Fibroblast of lung (primary cell): ENCODE results near the gene PLA2G4F.

ENCODE experiments used
- EZH2 ChIP-seq: IDR thresholded peaks from 2 replicates; pipeline ENCODE4 v1.5.1; 2012; ENCODE audit warnings: low read length, control low read depth, mild to moderate bottlenecking; ENCODE audit errors: missing control alignments
- TF ChIP-seq, protein P1 (sequence below), 2 donors: IDR thresholded peaks in 1 of 2; conservative IDR thresholded peaks in 1 of 2; 1 replicate in 1 of 2; 2 replicates in 1 of 2; pipeline ENCODE4 v1.5.1; 2011 to 2012; ENCODE audit warnings: low read length in 2 of 2, control low read depth in 1 of 2, inconsistent platforms in 1 of 2, low read depth in 1 of 2, mild to moderate bottlenecking in 1 of 2

DNA sequence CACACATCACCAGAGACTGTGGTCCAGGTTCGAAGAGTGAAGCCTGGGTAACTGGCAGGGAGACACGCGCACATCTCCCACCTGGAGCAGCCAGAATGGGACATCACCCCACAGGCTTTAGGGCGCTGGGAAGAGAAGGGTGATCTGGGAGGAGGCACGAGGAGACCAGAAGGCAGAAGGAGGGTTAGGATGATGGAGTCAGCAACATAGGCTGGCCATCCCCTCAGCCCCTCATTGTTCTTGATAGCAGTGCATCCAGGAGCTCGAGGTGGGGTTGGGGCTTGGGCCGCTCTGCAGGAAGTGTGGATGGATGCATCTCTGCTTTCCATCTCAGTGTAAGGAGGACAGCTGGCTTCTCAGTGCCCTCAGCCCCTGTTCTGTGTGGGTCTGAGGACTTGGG lies 15.2 kb downstream of the PLA2G4F start:
- TF ChIP-seq, protein P1, sequence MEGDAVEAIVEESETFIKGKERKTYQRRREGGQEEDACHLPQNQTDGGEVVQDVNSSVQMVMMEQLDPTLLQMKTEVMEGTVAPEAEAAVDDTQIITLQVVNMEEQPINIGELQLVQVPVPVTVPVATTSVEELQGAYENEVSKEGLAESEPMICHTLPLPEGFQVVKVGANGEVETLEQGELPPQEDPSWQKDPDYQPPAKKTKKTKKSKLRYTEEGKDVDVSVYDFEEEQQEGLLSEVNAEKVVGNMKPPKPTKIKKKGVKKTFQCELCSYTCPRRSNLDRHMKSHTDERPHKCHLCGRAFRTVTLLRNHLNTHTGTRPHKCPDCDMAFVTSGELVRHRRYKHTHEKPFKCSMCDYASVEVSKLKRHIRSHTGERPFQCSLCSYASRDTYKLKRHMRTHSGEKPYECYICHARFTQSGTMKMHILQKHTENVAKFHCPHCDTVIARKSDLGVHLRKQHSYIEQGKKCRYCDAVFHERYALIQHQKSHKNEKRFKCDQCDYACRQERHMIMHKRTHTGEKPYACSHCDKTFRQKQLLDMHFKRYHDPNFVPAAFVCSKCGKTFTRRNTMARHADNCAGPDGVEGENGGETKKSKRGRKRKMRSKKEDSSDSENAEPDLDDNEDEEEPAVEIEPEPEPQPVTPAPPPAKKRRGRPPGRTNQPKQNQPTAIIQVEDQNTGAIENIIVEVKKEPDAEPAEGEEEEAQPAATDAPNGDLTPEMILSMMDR (conservative IDR thresholded peaks at IDR 0.05 in 1 of 2, IDR thresholded peaks at IDR 0.05 in 1 of 2; ENCODE audit: low read depth in 1 of 2, low read length in 2 of 2): no peak
- TF ChIP-seq EZH2: no peak
